ENCODE data around the gene PRDM5.
A peak's percentile ranks its signal among the peaks of the same experiment; 100 is the strongest.

The PRDM5 gene

DNA sequence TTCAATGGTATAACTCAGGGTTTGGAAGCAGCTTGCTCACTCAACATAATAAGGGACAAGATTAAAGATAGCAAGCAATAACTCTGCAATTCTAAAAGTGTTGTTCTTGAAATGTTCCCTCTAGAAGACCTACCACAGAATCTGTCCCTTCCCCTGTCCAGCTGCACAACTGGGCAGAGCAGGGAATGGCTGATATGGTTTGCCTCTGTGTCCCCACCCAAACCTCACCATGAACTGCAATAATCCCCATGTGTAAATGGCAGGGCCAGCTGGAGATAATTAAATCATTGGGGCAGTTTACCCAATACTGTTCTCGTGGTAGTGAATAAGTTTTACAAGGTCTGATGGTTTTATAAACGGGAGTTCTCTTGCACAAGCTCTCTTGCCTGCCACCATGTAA lies 19.1 kb downstream of the PRDM5 start:
- no peak for DNase-seq

DNA sequence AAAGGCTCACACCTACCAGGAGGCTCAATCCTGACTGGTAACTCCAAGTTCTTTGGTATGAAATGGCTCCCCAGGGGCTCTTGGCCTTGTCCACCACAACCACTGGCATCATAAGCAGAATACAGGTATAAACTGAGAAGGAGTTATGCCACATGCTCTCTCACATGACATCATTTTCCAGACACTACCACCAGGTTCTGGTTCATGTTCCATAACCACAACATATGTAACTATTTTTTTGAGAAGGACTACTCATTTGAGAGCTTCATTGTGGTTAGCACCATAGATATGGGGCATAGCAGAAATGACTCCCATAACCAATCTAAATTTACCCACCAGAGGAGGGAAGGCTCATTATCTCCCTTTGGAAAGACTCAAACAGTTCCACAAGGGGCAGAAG lies 19.6 kb downstream of the PRDM5 start:
- DNase-seq = no peak

DNA sequence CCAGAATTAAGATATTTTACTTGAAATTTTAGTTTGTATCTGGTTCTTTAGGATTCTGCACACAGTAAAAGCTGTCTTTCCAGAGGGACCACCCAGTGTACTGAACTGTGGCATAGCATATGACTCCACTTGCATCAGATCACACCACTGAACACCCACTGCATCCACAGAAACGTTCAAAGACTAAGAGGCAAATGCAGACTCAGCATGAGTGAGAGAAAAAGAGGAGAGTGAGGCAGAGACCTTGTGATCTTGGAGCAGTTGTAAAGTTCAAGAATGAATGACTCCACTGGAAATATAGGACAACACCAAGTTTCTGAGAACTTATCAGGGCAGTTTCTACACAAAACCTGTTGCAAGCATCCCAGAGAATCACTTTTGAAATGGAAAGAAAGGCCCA lies 20.8 kb downstream of the PRDM5 start:
- DNase-seq = no peak

GRCh38 chr4:120897981-120898719 lies 24.4 kb downstream of the PRDM5 start:
- no peak for DNase-seq

GRCh38 chr4:120895554-120895953 lies 27.0 kb downstream of the PRDM5 start:
- no peak for DNase-seq

DNA sequence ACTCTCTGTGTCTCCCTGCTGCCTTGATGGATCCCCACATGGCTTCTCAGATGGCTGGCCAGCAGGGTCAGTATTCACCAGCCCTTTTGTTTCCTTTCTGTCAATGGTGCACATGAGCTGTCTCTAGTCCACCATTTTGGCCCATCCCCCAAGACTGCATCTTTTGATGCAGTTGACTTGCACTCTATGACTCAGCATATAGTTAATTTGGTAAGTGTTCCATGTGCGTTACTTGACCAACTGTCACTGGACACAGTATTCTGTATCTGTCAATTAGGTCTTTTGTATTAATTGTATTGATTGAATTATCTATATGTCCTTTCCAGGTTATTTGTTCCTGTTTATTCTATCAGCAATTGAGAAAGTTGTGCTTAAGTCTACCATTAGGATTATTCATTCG lies 29.2 kb downstream of the PRDM5 start:
- DNase-seq = no peak

GRCh38 chr4:120886191-120886590 lies 36.3 kb downstream of the PRDM5 start:
- no peak for DNase-seq

DNA sequence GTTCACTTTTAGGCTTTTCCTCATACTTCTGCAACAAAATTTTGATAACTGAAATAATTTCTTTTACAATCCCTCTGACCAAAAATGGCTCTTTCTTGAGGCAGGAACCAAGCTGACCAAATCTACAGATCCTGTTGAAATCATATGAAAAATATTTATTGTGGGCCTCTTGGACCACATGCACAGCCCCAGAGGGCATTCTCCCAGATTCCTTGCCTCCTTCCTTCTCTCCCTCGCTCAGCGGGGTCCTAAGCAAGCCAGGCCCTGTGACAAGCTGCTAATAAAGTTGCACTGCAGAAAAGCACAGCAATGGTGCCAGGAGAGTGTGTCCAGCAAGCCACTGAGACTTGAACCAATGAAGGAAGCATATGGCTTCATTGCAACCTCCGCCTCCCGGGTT lies 40.7 kb downstream of the PRDM5 start:
- DNase-seq = no peak

DNA sequence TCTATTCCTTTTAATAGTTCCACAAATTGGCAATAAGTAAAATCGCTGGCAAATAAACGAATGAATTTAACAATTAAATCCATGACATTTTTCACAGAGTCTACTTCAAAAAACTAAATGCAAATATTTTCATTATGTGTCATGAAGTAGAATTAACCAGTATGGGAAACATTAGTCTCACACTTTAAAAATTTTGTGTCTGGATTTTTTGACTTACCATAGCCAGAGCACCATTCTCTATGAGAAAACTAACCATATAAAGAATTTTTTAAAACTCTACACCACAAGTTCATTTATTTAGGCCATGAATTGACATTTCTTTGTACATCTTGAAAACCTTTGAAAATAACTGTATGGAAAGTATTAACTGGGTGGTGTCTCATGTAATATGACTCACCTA lies 41.2 kb downstream of the PRDM5 start:
- DNase-seq = no peak

- DNase-seq = no peak
Observed at GRCh38 chr4:120877021-120877420, 45.5 kb downstream of the PRDM5 start.

GRCh38 chr4:120874792-120875774 lies 47.4 kb downstream of the PRDM5 start:
- peak in 1 of 3 experiments; percentile 26 for DNase-seq

DNA sequence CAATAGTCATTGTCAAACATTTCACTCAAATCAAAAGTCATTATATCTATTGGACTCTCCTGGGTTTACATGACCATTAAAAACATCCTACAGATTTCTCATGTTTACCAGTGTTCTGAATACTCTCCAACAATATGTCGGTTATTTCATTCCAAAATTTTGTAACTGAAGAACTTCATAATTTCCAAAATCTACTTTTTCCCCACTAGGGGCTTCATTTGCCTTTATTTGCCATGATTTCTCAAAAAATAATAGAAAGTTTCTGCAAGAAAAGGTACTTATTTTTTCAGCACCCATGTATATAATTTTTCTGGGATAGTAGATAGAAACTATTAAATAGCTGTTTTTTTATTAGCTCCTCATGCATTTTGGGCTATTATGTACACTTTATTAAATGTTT lies 49.0 kb downstream of the PRDM5 start:
- DNase-seq = no peak

- DNase-seq = no peak
Observed at GRCh38 chr4:120871173-120871572, 51.4 kb downstream of the PRDM5 start.

DNA sequence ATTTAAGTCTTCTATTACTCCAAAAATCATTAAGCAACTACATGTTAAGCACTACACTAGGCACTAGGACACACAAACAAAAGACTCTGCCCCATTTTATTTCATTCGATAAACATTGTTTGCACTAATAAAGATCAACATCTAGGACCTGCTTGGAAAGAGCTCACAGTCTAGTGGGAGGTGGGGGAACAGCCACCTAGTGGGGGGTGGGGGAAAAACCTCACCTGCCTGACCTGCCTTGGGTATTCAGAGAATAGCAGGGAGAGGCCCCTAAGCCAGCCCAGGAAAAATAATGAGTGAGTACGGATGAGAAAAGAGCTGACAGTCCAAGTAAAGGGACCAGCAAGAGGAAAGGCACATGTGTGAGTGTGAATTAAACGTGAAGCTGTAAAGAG lies 52.2 kb downstream of the PRDM5 start:
- peak in 1 of 3 experiments; percentile 5 for DNase-seq

- DNase-seq = peak in 1 of 3 experiments; percentile 31
Observed at GRCh38 chr4:120869613-120870278, 52.8 kb downstream of the PRDM5 start.

- DNase-seq = no peak
Observed at GRCh38 chr4:120867506-120867905, 55.0 kb downstream of the PRDM5 start.

DNA sequence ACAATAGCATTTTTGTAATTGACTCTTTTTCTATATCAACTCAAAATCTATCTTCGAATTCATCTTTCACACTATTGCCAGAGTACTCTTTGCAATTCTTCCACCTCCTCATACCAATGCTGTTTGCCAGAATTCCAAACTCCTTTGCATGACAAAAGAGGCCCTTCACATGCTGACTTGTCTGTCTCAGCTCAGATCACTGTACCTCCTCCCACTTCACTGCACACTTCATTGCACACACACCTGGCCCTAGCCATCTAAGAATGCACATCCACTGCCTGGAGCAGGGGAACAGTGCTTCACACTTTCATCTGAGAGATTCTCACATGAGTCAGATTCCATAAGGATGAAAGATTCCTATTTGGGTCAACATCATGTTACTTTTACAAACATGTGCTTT lies 56.5 kb downstream of the PRDM5 start:
- peak; percentile 28 to 74 (median 62) for DNase-seq

DNA sequence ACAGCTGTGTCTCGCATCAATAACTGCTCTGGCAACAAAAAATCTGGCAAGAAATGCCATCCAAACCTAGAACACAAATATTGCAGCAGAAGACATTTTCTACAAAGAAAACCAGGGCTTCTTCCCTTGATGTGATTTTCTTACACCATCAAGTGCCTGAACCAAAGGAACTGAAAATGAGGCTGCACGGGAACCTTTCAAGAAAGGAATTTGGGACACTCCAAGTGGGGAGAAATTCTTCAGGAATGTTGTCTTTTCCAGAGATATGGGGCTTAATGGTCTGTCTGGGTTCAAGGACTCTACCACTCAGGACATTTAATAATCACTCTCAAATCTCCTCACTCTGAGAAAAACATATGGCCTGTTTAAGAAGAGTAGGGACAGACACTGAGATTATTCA lies 57.6 kb downstream of the PRDM5 start:
- no peak for DNase-seq

GRCh38 chr4:120862432-120862831 lies 60.1 kb downstream of the PRDM5 start:
- DNase-seq = no peak

- no peak for DNase-seq
Observed at GRCh38 chr4:120861852-120862251, 60.7 kb downstream of the PRDM5 start.

DNA sequence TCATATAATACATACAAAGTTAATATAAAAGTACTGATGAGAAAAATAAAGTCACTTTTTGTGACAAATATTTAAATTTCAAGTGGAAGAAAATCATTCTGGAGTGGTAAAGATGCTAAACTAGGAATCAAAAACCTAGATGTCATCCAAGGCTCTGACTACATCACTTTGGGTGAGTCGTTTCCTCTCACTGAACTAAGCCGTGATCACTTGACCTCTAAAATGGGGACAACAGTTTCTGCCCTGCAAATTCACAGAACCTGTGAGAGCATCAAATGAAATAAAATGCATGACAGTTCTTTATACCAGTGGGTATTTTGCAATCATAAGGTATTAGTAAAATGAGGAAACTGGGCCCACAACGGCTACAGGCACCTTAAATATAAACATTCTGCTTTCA lies 63.8 kb downstream of the PRDM5 start:
- DNase-seq = no peak

- DNase-seq = no peak
Observed at GRCh38 chr4:120857312-120857711, 65.2 kb downstream of the PRDM5 start.

DNA sequence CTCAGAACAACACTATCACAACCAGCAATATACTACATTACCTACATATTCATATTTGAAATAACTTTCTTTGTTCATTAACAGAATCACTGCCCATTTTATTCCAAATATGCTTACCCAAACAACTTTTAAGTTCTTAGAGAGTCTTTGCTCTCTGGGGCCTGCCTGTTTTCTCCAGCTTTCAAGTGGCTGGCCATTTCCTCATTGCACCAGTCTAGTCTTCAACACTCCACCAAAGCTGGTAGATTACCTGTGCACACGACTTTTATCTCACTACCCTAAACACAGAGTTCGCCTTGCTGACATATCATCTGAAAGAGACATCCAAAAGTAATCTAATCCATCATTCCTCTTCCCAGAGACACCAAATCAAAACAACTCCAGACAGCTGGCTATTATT lies 66.2 kb downstream of the PRDM5 start:
- DNase-seq = no peak
